ENCODE measurements around the gene CCDC157.

CCDC157 gene

GRCh38 chr22:30361916-30362650 lies 5.3 kb downstream of the CCDC157 start:
- Histone ChIP-seq H3K4me2 (ENCODE audit: low read depth, low read length, poor library complexity, severe bottlenecking) (no peak overlapping the region), H3K4me1 (ENCODE audit: insufficient read depth, low read length, poor library complexity, severe bottlenecking) (peaks cover 2% of the 10 kb centered on the region), H4K20me1 (ENCODE audit: insufficient read depth, low read length, poor library complexity, severe bottlenecking) (peaks cover 1% of the 10 kb centered on the region), H3K9ac (ENCODE audit: low read depth, low read length, poor library complexity, severe bottlenecking) (no peak overlapping the region), H3K9me2 (replicated peaks; ENCODE audit: low read depth, low read length) (no peaks in the 10 kb centered on the region), H3K4me3 (ENCODE audit: low read length, poor library complexity, severe bottlenecking) (no peak overlapping the region), H3K27me3 (ENCODE audit: insufficient read depth, low read length, poor library complexity, severe bottlenecking) (no peaks in the 10 kb centered on the region), H3K9me3 (ENCODE audit: insufficient read depth, low read depth, low read length) (no peaks in the 10 kb centered on the region), H3K36me3 (ENCODE audit: insufficient read depth, low read length) (no peaks in the 10 kb centered on the region), H3F3A (ENCODE audit: low read depth) (no peaks in the 10 kb centered on the region), H2AFZ (ENCODE audit: low read length) (no peak overlapping the region), H3K79me2 (ENCODE audit: insufficient read depth, low read length) (no peaks in the 10 kb centered on the region)
- no peak for TF ChIP-seq EZH2phosphoT487 (IDR thresholded peaks at IDR 0.05; ENCODE audit: borderline replicate concordance)
- TF ChIP-seq, protein P1, sequence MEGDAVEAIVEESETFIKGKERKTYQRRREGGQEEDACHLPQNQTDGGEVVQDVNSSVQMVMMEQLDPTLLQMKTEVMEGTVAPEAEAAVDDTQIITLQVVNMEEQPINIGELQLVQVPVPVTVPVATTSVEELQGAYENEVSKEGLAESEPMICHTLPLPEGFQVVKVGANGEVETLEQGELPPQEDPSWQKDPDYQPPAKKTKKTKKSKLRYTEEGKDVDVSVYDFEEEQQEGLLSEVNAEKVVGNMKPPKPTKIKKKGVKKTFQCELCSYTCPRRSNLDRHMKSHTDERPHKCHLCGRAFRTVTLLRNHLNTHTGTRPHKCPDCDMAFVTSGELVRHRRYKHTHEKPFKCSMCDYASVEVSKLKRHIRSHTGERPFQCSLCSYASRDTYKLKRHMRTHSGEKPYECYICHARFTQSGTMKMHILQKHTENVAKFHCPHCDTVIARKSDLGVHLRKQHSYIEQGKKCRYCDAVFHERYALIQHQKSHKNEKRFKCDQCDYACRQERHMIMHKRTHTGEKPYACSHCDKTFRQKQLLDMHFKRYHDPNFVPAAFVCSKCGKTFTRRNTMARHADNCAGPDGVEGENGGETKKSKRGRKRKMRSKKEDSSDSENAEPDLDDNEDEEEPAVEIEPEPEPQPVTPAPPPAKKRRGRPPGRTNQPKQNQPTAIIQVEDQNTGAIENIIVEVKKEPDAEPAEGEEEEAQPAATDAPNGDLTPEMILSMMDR (conservative IDR thresholded peaks at IDR 0.05; ENCODE audit: low read length): no peak

DNA sequence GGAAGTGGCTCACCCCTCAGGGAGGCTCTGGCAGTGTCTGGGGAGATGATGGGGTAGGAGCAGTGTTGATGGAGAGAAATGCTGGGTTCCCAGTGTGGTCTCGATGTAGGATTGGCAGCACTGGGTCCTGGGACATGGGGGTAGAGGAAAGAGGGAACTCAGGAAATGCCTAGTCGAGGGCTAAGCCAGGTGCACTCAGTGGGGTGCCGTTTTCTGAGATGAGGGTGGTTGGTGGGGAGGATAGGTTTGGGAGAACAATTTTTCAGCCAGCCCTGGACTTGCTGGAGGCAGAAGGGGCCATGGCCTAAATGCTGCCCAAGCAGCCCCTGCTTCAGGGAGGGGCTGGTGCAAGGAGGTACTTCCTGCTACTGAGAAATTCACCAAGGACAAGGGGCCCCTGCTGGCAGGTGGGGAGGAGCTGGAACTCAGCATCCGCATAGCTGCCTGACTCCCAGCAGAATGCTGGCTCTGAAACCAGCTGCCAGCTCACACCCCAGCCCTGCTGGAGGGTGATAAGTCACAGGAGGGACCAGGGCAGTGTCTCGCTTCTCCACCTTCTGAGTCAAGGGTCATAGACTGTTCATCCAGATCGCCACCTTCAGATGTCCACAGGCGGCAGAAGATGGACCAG lies 6.0 kb downstream of the CCDC157 start:
- H2AFZ ChIP-seq (ENCODE audit: low read length): no peak overlapping the region
- no peaks in the 10 kb centered on the region for H4K20me1 ChIP-seq (ENCODE audit: insufficient read depth, low read length, poor library complexity, severe bottlenecking)
- no peak overlapping the region for H3K4me2 ChIP-seq (ENCODE audit: low read depth, low read length, poor library complexity, severe bottlenecking)
- no peaks in the 10 kb centered on the region for H3K79me2 ChIP-seq (ENCODE audit: insufficient read depth, low read length)
- H3K4me3 ChIP-seq (ENCODE audit: low read length, poor library complexity, severe bottlenecking): no peak overlapping the region
- H3K9me3 ChIP-seq (ENCODE audit: insufficient read depth, low read depth, low read length): no peaks in the 10 kb centered on the region
- TF ChIP-seq, protein P1 (conservative IDR thresholded peaks at IDR 0.05; ENCODE audit: low read length): no peak
- no peak for TF ChIP-seq EZH2phosphoT487 (IDR thresholded peaks at IDR 0.05; ENCODE audit: borderline replicate concordance)
- H3F3A ChIP-seq (ENCODE audit: low read depth): no peaks in the 10 kb centered on the region
- no peaks in the 10 kb centered on the region for H3K4me1 ChIP-seq (ENCODE audit: insufficient read depth, low read length, poor library complexity, severe bottlenecking)
- H3K9me2 ChIP-seq (replicated peaks; ENCODE audit: low read depth, low read length): no peaks in the 10 kb centered on the region
- H3K27me3 ChIP-seq (ENCODE audit: insufficient read depth, low read length, poor library complexity, severe bottlenecking): no peaks in the 10 kb centered on the region
- no peaks in the 10 kb centered on the region for H3K36me3 ChIP-seq (ENCODE audit: insufficient read depth, low read length)
- H3K9ac ChIP-seq (ENCODE audit: low read depth, low read length, poor library complexity, severe bottlenecking): no peak overlapping the region

- Histone ChIP-seq H3K9me2 (replicated peaks; ENCODE audit: low read depth, low read length) (no peaks in the 10 kb centered on the region), H4K20me1 (ENCODE audit: insufficient read depth, low read length, poor library complexity, severe bottlenecking) (no peaks in the 10 kb centered on the region), H3K9ac (ENCODE audit: low read depth, low read length, poor library complexity, severe bottlenecking) (no peak overlapping the region), H3F3A (ENCODE audit: low read depth) (no peaks in the 10 kb centered on the region), H3K4me1 (ENCODE audit: insufficient read depth, low read length, poor library complexity, severe bottlenecking) (no peaks in the 10 kb centered on the region), H3K9me3 (ENCODE audit: insufficient read depth, low read depth, low read length) (no peaks in the 10 kb centered on the region), H3K79me2 (ENCODE audit: insufficient read depth, low read length) (no peaks in the 10 kb centered on the region), H3K27me3 (ENCODE audit: insufficient read depth, low read length, poor library complexity, severe bottlenecking) (no peaks in the 10 kb centered on the region), H3K4me2 (ENCODE audit: low read depth, low read length, poor library complexity, severe bottlenecking) (no peak overlapping the region), H2AFZ (ENCODE audit: low read length) (no peak overlapping the region), H3K36me3 (ENCODE audit: insufficient read depth, low read length) (no peaks in the 10 kb centered on the region), H3K4me3 (ENCODE audit: low read length, poor library complexity, severe bottlenecking) (no peak overlapping the region)
- no peak for TF ChIP-seq EZH2phosphoT487 (IDR thresholded peaks at IDR 0.05; ENCODE audit: borderline replicate concordance)
- TF ChIP-seq, protein P1 (conservative IDR thresholded peaks at IDR 0.05; ENCODE audit: low read length): no peak
These were observed 9.1 kb downstream of the CCDC157 start for GRCh38 chr22:30365891-30366290.

Measured in Loucy (cell line).